GM21576 (cell line): ENCODE measurements around the gene PFKM.
"Not testable (repeated sequence)": the region's sequence is repeated elsewhere in the genome, so short reads cannot be mapped to it uniquely, and the experiment has no call there.

Experiments used
- ATAC-seq: cut with Tn5 transposase; IDR thresholded peaks from one replicate; pipeline ENCODE4 v1.9.1; 2021; ENCODE audit warnings: mild to moderate bottlenecking, moderate library complexity; ENCODE audit not compliant: unreplicated experiment

Gene PFKM

GRCh38 chr12:48155786-48156185, 36.6 kb downstream of the PFKM start:
- ATAC-seq, result not testable (repeated sequence)

- ATAC-seq, result no peak
Measured at GRCh38 chr12:48156652-48157017, 37.5 kb downstream of the PFKM start.

GRCh38 chr12:48157018-48157888, 38.1 kb downstream of the PFKM start, which contains the start of gene ASB8:
Gene ASB8 (minus strand): TSS chr12:48157515. CDS start chr12:48153496, 4,019 bp downstream.
- peak; percentile 83 for ATAC-seq

GRCh38 chr12:48157889-48158370, 38.8 kb downstream of the PFKM start:
- peak; percentile 2 for ATAC-seq

GRCh38 chr12:48160046-48160445, 40.9 kb downstream of the PFKM start:
- ATAC-seq, result no peak

GRCh38 chr12:48160807-48161206, 41.6 kb downstream of the PFKM start:
- ATAC-seq, result no peak

GRCh38 chr12:48163150-48163747, 44.1 kb downstream of the PFKM start:
- no peak for ATAC-seq

GRCh38 chr12:48164451-48164850, 45.3 kb downstream of the PFKM start:
- no peak for ATAC-seq

- ATAC-seq, result no peak
Measured at GRCh38 chr12:48165089-48165981, 46.2 kb downstream of the PFKM start.

GRCh38 chr12:48169011-48169410, 49.8 kb downstream of the PFKM start:
- ATAC-seq, result no peak

GRCh38 chr12:48175613-48176416, 56.7 kb downstream of the PFKM start:
- ATAC-seq, result no peak

- no peak for ATAC-seq
Measured at GRCh38 chr12:48176417-48176751, 57.2 kb downstream of the PFKM start.

- no peak for ATAC-seq
Measured at GRCh38 chr12:48177982-48178381, 58.8 kb downstream of the PFKM start.

- ATAC-seq, result no peak
Measured at GRCh38 chr12:48179466-48179865, 60.3 kb downstream of the PFKM start.

- no peak for ATAC-seq
Measured at GRCh38 chr12:48180424-48180823, 61.3 kb downstream of the PFKM start.

GRCh38 chr12:48180857-48181495, 61.8 kb downstream of the PFKM start:
- ATAC-seq, result no peak

- no peak for ATAC-seq
Measured at GRCh38 chr12:48182631-48183030, 63.5 kb downstream of the PFKM start.

- peak; percentile 62 for ATAC-seq
Measured at GRCh38 chr12:48183091-48183875, 64.1 kb downstream of the PFKM start, which contains the start of gene CCDC184. Gene CCDC184 (plus strand): TSS chr12:48183644. CDS start chr12:48184123, 479 bp downstream.
